Measurements from ENCODE around the gene OSER1.
"Not testable (repeated sequence)": the region's sequence is repeated elsewhere in the genome, so short reads cannot be mapped to it uniquely, and the experiment has no call there.

The OSER1 gene

DNA sequence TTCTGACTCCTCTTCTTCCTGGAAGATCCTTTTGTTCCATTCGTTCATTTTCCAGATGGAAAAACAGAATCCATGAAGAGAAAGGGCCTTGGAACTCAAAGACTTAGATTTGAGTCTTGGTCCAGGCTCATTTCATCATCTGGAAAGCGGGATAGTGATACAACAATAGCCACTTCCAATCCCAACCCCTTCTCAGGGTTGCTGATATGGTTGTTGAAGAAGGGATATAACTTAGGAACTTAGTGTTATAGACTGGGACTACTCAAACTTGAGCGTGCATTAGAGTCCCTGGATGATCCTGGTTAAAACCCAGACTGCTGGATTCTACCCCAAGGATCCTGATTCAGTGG, 37.8 kb upstream of the OSER1 start:
- TF ChIP-seq, protein P1, sequence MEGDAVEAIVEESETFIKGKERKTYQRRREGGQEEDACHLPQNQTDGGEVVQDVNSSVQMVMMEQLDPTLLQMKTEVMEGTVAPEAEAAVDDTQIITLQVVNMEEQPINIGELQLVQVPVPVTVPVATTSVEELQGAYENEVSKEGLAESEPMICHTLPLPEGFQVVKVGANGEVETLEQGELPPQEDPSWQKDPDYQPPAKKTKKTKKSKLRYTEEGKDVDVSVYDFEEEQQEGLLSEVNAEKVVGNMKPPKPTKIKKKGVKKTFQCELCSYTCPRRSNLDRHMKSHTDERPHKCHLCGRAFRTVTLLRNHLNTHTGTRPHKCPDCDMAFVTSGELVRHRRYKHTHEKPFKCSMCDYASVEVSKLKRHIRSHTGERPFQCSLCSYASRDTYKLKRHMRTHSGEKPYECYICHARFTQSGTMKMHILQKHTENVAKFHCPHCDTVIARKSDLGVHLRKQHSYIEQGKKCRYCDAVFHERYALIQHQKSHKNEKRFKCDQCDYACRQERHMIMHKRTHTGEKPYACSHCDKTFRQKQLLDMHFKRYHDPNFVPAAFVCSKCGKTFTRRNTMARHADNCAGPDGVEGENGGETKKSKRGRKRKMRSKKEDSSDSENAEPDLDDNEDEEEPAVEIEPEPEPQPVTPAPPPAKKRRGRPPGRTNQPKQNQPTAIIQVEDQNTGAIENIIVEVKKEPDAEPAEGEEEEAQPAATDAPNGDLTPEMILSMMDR (conservative IDR thresholded peaks at IDR 0.05; ENCODE audit: low read depth, low read length), result no peak
- H3K4me3 ChIP-seq (ENCODE audit: low read length), result no peak overlapping the region
- DNase-seq (ENCODE audit: low read depth), result no peak

DNA sequence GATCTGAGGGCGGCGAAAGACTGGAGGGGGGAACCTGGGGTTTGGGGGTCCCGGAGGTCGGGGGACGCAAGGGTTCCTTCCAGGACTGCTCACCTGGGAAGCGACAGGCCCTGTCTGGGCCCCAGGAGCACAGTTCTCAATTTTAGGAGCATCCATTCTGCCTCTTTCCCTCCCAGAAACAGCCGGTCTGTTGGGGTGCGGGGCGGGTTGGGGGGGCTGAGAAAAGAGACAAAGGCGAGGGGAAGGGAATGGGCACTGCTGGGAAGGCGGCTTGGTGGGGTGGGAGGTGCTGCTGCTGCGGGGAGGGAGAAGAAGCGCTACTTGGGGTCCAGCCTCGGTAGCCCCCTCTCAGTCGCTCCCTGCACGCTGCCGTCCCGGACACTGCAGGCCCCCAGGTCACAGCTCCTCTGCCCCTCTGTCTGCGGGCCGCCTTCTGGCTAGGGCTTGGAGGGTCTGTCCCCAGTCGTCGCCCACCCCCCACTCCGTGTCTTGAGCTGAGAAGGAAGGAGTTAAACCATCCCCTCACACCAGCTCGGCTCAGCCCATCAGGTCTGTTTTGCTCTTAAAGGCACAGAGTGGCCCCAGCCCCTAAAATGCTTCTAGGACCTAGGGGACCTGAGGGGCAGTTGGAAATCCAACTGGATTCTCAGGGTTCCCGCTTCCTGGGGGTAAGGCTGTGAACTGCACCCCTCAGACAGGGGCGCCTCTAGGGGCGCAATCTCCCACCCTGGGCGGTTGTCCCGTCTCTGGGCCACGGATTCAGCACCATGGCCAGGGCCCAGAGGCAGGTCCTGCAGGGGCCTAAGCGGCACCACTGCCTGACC, 37.2 kb upstream of the OSER1 start:
- H3K4me3 ChIP-seq (ENCODE audit: low read length), result no peak overlapping the region
- TF ChIP-seq, protein P1 (conservative IDR thresholded peaks at IDR 0.05; ENCODE audit: low read depth, low read length), result peak; percentile 82
- peak; percentile 1 for DNase-seq (ENCODE audit: low read depth)

DNA sequence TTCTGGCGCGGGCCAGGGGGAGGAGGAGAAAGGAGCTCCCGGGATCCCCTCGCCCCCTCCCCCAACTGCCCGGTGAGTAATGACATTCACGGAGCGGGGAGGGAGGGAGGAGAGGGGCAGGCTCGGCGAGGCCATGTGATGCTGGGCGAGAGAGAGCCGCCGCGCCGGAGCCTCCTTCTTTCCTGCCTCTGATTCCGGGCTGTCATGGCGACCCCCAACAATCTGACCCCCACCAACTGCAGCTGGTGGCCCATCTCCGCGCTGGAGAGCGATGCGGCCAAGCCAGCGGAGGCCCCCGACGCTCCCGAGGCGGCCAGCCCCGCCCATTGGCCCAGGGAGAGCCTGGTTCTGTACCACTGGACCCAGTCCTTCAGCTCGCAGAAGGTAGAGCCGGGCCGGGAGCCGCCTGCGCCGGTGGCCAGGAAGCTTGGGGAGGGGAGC, 36.6 kb upstream of the OSER1 start, which contains the start of gene GDAP1L1:
TSS of gene GDAP1L1 (plus strand) at position 178 of the 441 bp plus-strand sequence. CDS start at position 205, 27 bp downstream.
- DNase-seq (ENCODE audit: low read depth), result no peak
- TF ChIP-seq, protein P1 (conservative IDR thresholded peaks at IDR 0.05; ENCODE audit: low read depth, low read length), result no peak
- no peak within 1 kb of the TSS for H3K4me3 ChIP-seq (ENCODE audit: low read length)

DNA sequence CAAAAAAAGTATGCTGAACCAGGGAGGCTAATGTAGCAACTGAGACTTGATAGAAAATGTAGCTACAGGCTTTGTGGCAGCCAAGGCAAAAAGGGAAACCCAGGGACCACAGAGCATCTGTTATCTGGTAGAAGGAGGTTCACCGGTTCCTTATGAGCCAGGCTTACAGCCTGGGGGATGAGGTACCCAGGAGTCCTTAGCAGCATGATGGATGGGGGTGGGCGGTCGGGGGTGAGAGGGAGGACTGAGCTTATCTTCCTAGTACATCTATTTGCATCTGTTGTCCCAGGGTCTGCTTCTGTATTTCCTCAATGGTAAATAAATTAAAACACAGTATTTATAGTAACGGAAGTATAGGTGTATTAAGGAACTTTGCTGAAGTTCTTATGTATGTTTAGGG, 35.4 kb upstream of the OSER1 start:
- no peak overlapping the region for H3K4me3 ChIP-seq (ENCODE audit: low read length)
- TF ChIP-seq, protein P1 (conservative IDR thresholded peaks at IDR 0.05; ENCODE audit: low read depth, low read length), result no peak
- DNase-seq (ENCODE audit: low read depth), result no peak

DNA sequence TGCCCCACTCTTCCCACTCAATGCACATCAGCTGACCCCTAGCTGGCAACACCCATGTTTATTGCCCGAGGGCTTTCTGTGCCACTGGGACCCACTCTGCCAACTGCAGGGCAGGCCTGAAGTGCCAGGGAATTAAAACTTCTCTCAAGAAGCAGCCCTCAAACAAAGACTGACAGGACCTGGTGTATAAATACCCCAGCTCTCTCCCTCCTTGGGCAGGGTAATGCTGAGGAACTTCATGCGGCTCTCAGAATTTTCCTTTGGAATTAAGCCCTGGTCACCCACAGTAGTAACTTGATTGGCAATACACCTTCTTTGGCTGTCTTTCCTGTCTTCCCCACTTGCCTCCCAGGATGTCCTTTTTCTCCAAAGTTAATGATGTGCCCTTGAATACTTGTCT, 31.2 kb upstream of the OSER1 start:
- no peak overlapping the region for H3K4me3 ChIP-seq (ENCODE audit: low read length)
- no peak for DNase-seq (ENCODE audit: low read depth)
- TF ChIP-seq, protein P1 (conservative IDR thresholded peaks at IDR 0.05; ENCODE audit: low read depth, low read length), result no peak

DNA sequence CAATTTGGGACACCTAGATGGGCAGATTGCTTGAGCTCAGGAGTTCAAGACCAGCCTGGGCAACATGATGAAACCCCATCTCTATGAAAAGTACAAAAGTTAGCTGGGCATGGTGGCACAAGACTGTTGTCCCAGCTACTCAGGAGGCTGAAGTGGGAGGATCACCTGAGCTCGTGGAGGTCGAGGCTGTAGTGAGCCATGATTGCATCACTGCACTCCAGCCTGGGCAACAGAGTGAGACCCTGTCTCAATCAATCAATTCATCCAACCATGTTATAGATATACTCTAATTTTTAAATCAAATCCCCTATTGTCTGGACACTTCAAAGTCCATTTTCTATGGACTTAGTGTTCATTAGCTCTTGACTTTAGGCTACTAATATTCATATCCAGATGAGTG, 26.3 kb upstream of the OSER1 start:
- H3K4me3 ChIP-seq (ENCODE audit: low read length); DNase-seq (ENCODE audit: low read depth): not testable (repeated sequence)

DNA sequence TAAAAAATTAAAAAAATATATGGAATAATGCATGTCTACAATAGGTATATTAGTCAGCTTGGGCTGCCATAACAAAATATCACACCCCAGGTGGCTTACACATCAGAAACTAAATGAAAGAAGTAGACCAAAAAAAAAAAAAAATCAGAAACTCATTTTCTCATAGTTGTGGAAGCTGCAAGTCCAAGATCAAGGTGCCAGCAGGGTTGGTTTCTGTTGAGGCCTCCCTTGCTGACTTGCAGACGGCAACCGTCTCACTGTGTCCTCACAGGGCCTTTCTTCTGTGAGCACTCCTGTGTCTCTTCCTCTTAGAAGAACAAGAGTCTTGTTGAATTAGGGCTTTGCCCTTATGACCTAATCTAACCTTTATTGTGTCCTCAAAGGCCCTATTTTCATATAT, 25.1 kb upstream of the OSER1 start:
- H3K4me3 ChIP-seq (ENCODE audit: low read length), result no peak overlapping the region
- no peak for DNase-seq (ENCODE audit: low read depth)
- TF ChIP-seq, protein P1 (conservative IDR thresholded peaks at IDR 0.05; ENCODE audit: low read depth, low read length), result no peak
